Mucosa of rectum (tissue), 2 donors: ENCODE data around the gene NSMCE1.
"Not testable (repeated sequence)": the region's sequence is repeated elsewhere in the genome, so short reads cannot be mapped to it uniquely, and the experiment has no call there.

Source experiments
- H3K27ac ChIP-seq, 2 donors: one replicate each; pipeline ENCODE4 v1.7.0; 2013; ENCODE audit warnings: inconsistent platforms in 2 of 2, low read depth in 2 of 2, low read length in 2 of 2
- H3K27me3 ChIP-seq, 2 donors: one replicate each; pipeline ENCODE4 v1.7.0; 2013; ENCODE audit warnings: low read length in 2 of 2; ENCODE audit not compliant: control insufficient read depth in 2 of 2, insufficient read depth in 2 of 2
- H3K36me3 ChIP-seq, 2 donors: one replicate each; pipeline ENCODE4 v1.7.0; 2013; ENCODE audit warnings: low read length in 2 of 2; ENCODE audit not compliant: control insufficient read depth in 2 of 2, insufficient read depth in 2 of 2
- H3K4me1 ChIP-seq, 2 donors: one replicate each; pipeline ENCODE4 v1.7.0; 2013; ENCODE audit warnings: low read length in 2 of 2, mild to moderate bottlenecking in 1 of 2; ENCODE audit not compliant: control insufficient read depth in 2 of 2, insufficient read depth in 2 of 2
- H3K4me3 ChIP-seq, 2 donors: one replicate each; pipeline ENCODE4 v1.7.0; 2013; ENCODE audit warnings: low read length in 2 of 2
- H3K9ac ChIP-seq, 2 donors: one replicate each; pipeline ENCODE4 v1.7.0; 2013; ENCODE audit warnings: low read length in 2 of 2, low read depth in 1 of 2, mild to moderate bottlenecking in 1 of 2
- H3K9me3 ChIP-seq, 2 donors: one replicate each; pipeline ENCODE4 v1.7.0; 2013; ENCODE audit warnings: low read length in 2 of 2; ENCODE audit not compliant: control insufficient read depth in 2 of 2
- donor health status: healthy.
- donor health status: Normal muscosa, but diverticular disease.

Gene NSMCE1

GRCh38 chr16:27256861-27257260 lies 11.7 kb downstream of the NSMCE1 start:
- no peaks in the 10 kb centered on the region for H3K27me3 ChIP-seq
- no peak overlapping the region for H3K4me3 ChIP-seq
- H3K9me3 ChIP-seq, result no peaks in the 10 kb centered on the region
- no peak overlapping the region for H3K27ac ChIP-seq
- no peak overlapping the region for H3K9ac ChIP-seq
- H3K36me3 ChIP-seq, result peaks cover 12 to 21% of the 10 kb centered on the region in 2 donors
- peaks cover 0 to 7% of the 10 kb centered on the region in 2 donors for H3K4me1 ChIP-seq

GRCh38 chr16:27254262-27254811 lies 14.2 kb downstream of the NSMCE1 start:
- Histone ChIP-seq H3K27ac (peak overlapping the region in 1 of 2 donors; percentile 41), H3K4me3 (no peak overlapping the region), H3K4me1 (peaks cover 0 to 7% of the 10 kb centered on the region in 2 donors), H3K9me3 (no peaks in the 10 kb centered on the region), H3K36me3 (peaks cover 12 to 21% of the 10 kb centered on the region in 2 donors), H3K27me3 (no peaks in the 10 kb centered on the region), H3K9ac (no peak overlapping the region)

GRCh38 chr16:27253526-27253930 lies 15.0 kb downstream of the NSMCE1 start:
- Histone ChIP-seq H3K9me3 (no peaks in the 10 kb centered on the region), H3K27ac (peak overlapping the region; percentile 20 to 46), H3K36me3 (peaks cover 12 to 18% of the 10 kb centered on the region in 2 donors), H3K27me3 (no peaks in the 10 kb centered on the region), H3K9ac (no peak overlapping the region), H3K4me3 (no peak overlapping the region), H3K4me1 (peaks cover 0 to 7% of the 10 kb centered on the region in 2 donors)

GRCh38 chr16:27252206-27252585 lies 16.4 kb downstream of the NSMCE1 start:
- Histone ChIP-seq H3K27me3 (no peaks in the 10 kb centered on the region), H3K4me1 (peaks cover 0 to 7% of the 10 kb centered on the region in 2 donors), H3K36me3 (peaks cover 10 to 16% of the 10 kb centered on the region in 2 donors), H3K27ac (no peak overlapping the region), H3K9ac (no peak overlapping the region), H3K9me3 (no peaks in the 10 kb centered on the region), H3K4me3 (no peak overlapping the region)

GRCh38 chr16:27251541-27252205 lies 16.9 kb downstream of the NSMCE1 start:
- Histone ChIP-seq H3K9ac (no peak overlapping the region), H3K27me3 (no peaks in the 10 kb centered on the region), H3K4me1 (peaks cover 0 to 7% of the 10 kb centered on the region in 2 donors), H3K4me3 (no peak overlapping the region), H3K9me3 (no peaks in the 10 kb centered on the region), H3K27ac (no peak overlapping the region), H3K36me3 (peaks cover 5 to 11% of the 10 kb centered on the region in 2 donors)

- not testable (repeated sequence) for H3K4me3 ChIP-seq, H3K9ac ChIP-seq, H3K36me3 ChIP-seq, H3K9me3 ChIP-seq, H3K27ac ChIP-seq, H3K4me1 ChIP-seq, H3K27me3 ChIP-seq
Observed at GRCh38 chr16:27248886-27249285, 19.7 kb downstream of the NSMCE1 start.

- Histone ChIP-seq H3K9ac (no peak overlapping the region), H3K4me3 (no peak overlapping the region), H3K9me3 (no peaks in the 10 kb centered on the region), H3K27me3 (no peaks in the 10 kb centered on the region), H3K36me3 (no peaks in the 10 kb centered on the region), H3K27ac (no peak overlapping the region), H3K4me1 (peaks cover 12 to 17% of the 10 kb centered on the region in 2 donors)
Observed at GRCh38 chr16:27248036-27248435, 20.5 kb downstream of the NSMCE1 start.

GRCh38 chr16:27247076-27247475 lies 21.5 kb downstream of the NSMCE1 start:
- not testable (repeated sequence) for H3K4me3 ChIP-seq, H3K27ac ChIP-seq, H3K36me3 ChIP-seq, H3K9ac ChIP-seq, H3K27me3 ChIP-seq, H3K9me3 ChIP-seq
- H3K4me1 ChIP-seq, result peaks cover 21 to 26% of the 10 kb centered on the region in 2 donors

- H3K36me3 ChIP-seq, result no peaks in the 10 kb centered on the region
- no peak overlapping the region for H3K4me3 ChIP-seq
- no peaks in the 10 kb centered on the region for H3K27me3 ChIP-seq
- peaks cover 28 to 33% of the 10 kb centered on the region in 2 donors for H3K4me1 ChIP-seq
- no peak overlapping the region for H3K27ac ChIP-seq
- no peaks in the 10 kb centered on the region for H3K9me3 ChIP-seq
- H3K9ac ChIP-seq, result no peak overlapping the region
Observed at GRCh38 chr16:27246439-27246838, 22.1 kb downstream of the NSMCE1 start.

DNA sequence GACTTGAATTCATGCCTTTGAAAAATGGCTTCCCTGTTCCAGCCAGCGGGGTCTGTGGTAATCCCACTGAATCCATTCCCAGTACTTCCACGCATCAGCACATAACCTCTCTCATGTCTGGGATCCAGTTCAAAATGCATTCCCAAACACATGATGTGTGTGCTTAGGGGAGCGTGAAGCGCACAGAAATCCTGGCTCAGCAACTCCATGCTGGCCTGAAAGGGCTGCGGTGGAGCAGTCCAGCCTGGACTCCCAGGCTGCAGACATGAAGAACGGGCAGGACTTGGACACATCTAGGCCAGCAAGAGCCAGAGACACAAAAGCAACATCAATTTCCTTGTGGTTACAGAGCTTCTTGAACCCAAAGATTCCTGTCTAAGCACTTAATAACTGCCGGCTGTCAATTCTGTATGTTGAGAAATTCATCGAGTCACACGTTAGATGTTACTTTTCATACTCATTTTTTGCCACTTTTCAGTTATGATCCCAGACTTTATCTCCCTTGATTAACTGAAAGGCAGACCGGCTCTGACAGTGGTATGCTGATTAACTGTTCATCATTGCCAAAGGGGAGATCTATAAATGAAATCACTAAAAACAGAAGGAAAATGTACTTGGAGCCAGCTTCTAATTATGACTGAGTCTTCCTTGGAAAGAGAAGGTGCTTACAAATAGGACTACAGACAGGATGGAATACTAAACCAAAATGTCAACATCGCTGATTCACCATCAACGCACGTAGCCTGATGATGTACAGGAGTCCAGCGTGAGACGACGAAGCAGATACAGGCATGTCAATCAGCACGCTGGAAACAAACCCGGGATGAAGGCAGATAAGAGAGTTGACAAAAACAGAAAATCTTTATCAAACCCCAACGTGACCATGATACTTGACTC lies 23.0 kb downstream of the NSMCE1 start:
- Histone ChIP-seq H3K4me3 (no peak overlapping the region), H3K9me3 (no peaks in the 10 kb centered on the region), H3K4me1 (peaks cover 36 to 42% of the 10 kb centered on the region in 2 donors), H3K36me3 (no peaks in the 10 kb centered on the region), H3K27ac (peak overlapping the region; percentile 73 to 83), H3K9ac (peak overlapping the region in 1 of 2 donors; percentile 28), H3K27me3 (no peaks in the 10 kb centered on the region)
